Right atrium auricular region (tissue), 2 donors: ENCODE results near the gene USP47. TPM values are rescaled to one million over a fixed set of nuclear protein-coding genes. Genes with fewer than 3 reads are reported as not detected.
A peak's percentile ranks its signal among the peaks of the same experiment; 100 is the strongest.

Experiments
- DNase-seq: peaks from one replicate; pipeline ENCODE4 v3.0.0-alpha.2; 2019; ENCODE audit warnings: low spot score
- H3K27ac ChIP-seq, 2 donors: fragments of 200-600 bp; sonication (generic); 1 replicate in 1 of 2; 2 replicates in 1 of 2; pipeline ENCODE4 v1.5.1; 2016 to 2019
- H3K27me3 ChIP-seq, 2 donors: fragments of 200-600 bp; sonication (generic); one replicate each; pipeline versions ENCODE4 v1.5.1 to v1.6.0; 2017 to 2019
- H3K36me3 ChIP-seq: fragments of 200-600 bp; sonication (generic); one replicate; pipeline ENCODE4 v1.5.1; 2016
- H3K4me1 ChIP-seq, 2 donors: fragments of 200-600 bp; sonication (generic); one replicate each; pipeline versions ENCODE4 v1.5.1 to v1.6.0; 2017 to 2019
- H3K4me3 ChIP-seq, 2 donors: fragments of 200-600 bp; sonication (generic); 1 replicate in 1 of 2; 2 replicates in 1 of 2; pipeline ENCODE4 v1.5.1; 2017 to 2019; ENCODE audit warnings: mild to moderate bottlenecking in 1 of 2, moderate library complexity in 1 of 2
- H3K9me3 ChIP-seq, 2 donors: fragments of 200-600 bp; sonication (generic); one replicate each; pipeline ENCODE4 v1.5.1; 2019
- total RNA-seq, 2 donors: library from RNA; depleted of rRNA; stranded (reverse); fragments of >200 nt; gene quantifications; one replicate each; pipeline ENCODE4 v1.1.0, GENCODE V29; 2016
- TF ChIP-seq, protein P1 (sequence below), 2 donors: fragments of 200-600 bp; sonication (generic); IDR thresholded peaks; one replicate each; pipeline ENCODE4 v1.5.1; 2019; ENCODE audit warnings: antibody characterized with exemption in 2 of 2

Gene USP47
- total RNA-seq, 2 donors from 2014 or later, result 58.7 to 61.3 TPM

GRCh38 chr11:11965656-11966353, 124.0 kb downstream of the USP47 start:
- DNase-seq, result no peak
- Histone ChIP-seq H3K27ac (peak overlapping the region; percentile 73 to 75), H3K4me1 (peaks cover 0 to 98% of the 10 kb centered on the region in 2 donors), H3K36me3 (peaks cover 41% of the 10 kb centered on the region), H3K9me3 (no peaks in the 10 kb centered on the region), H3K4me3 (no peak overlapping the region), H3K27me3 (no peaks in the 10 kb centered on the region)
- TF ChIP-seq, protein P1, sequence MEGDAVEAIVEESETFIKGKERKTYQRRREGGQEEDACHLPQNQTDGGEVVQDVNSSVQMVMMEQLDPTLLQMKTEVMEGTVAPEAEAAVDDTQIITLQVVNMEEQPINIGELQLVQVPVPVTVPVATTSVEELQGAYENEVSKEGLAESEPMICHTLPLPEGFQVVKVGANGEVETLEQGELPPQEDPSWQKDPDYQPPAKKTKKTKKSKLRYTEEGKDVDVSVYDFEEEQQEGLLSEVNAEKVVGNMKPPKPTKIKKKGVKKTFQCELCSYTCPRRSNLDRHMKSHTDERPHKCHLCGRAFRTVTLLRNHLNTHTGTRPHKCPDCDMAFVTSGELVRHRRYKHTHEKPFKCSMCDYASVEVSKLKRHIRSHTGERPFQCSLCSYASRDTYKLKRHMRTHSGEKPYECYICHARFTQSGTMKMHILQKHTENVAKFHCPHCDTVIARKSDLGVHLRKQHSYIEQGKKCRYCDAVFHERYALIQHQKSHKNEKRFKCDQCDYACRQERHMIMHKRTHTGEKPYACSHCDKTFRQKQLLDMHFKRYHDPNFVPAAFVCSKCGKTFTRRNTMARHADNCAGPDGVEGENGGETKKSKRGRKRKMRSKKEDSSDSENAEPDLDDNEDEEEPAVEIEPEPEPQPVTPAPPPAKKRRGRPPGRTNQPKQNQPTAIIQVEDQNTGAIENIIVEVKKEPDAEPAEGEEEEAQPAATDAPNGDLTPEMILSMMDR (IDR thresholded peaks at IDR 0.05), result no peak

- H3K36me3 ChIP-seq, result peaks cover 41% of the 10 kb centered on the region
- H3K4me3 ChIP-seq, result no peak overlapping the region
- no peaks in the 10 kb centered on the region for H3K27me3 ChIP-seq
- H3K4me1 ChIP-seq, result peaks cover 0 to 98% of the 10 kb centered on the region in 2 donors
- peak overlapping the region; percentile 75 to 76 for H3K27ac ChIP-seq
- no peak for DNase-seq
- TF ChIP-seq, protein P1 (IDR thresholded peaks at IDR 0.05), result no peak
- H3K9me3 ChIP-seq, result no peaks in the 10 kb centered on the region
These were observed 124.6 kb downstream of the USP47 start for GRCh38 chr11:11966354-11966741.

DNA sequence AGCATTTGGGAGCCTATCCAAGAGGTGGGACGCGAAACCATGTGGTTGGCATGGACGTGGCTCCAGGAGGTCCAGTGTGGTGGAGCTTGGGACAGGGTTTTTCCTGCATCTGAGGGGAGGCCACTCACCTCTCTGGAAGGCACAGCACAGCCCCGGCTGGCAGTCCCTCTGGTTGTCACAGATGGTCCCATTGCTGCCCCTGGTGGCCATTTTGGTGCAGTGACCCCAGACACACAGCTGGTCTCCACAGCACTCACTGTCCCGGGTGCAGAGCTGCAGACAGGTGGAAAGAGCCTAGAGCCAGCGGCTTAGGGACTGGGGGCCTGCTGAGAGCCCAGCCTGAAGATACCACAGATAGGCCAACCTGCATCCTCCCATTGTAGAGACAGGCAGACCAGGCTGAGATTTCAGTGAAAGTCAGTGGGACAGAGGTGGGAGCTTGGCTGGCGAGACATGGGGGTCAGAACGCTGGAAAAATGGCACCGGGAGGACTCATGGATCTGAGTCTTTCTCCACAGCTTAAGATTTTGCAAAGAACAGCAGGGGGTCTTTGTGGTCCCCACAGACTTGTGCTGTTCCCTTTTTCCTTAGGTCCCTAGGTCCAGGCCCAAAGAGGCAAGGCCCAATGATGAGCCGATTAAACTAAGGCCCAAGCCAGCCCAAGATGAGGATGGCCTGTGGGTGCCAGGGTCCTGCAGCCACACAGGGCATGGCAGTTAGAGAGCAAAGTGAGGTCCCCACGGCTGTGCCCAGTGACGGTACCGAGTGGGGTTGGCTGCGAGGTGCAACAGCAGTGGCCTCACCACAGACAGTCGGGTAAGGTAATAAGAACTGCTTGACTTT, 125.3 kb downstream of the USP47 start:
- Histone ChIP-seq H3K27ac (peak overlapping the region; percentile 75 to 76), H3K9me3 (no peaks in the 10 kb centered on the region), H3K4me3 (no peak overlapping the region), H3K27me3 (no peaks in the 10 kb centered on the region), H3K4me1 (peaks cover 0 to 98% of the 10 kb centered on the region in 2 donors), H3K36me3 (peaks cover 41% of the 10 kb centered on the region)
- TF ChIP-seq, protein P1 (IDR thresholded peaks at IDR 0.05), result peak; percentile 69 to 77
- DNase-seq, result peak; percentile 79

DNA sequence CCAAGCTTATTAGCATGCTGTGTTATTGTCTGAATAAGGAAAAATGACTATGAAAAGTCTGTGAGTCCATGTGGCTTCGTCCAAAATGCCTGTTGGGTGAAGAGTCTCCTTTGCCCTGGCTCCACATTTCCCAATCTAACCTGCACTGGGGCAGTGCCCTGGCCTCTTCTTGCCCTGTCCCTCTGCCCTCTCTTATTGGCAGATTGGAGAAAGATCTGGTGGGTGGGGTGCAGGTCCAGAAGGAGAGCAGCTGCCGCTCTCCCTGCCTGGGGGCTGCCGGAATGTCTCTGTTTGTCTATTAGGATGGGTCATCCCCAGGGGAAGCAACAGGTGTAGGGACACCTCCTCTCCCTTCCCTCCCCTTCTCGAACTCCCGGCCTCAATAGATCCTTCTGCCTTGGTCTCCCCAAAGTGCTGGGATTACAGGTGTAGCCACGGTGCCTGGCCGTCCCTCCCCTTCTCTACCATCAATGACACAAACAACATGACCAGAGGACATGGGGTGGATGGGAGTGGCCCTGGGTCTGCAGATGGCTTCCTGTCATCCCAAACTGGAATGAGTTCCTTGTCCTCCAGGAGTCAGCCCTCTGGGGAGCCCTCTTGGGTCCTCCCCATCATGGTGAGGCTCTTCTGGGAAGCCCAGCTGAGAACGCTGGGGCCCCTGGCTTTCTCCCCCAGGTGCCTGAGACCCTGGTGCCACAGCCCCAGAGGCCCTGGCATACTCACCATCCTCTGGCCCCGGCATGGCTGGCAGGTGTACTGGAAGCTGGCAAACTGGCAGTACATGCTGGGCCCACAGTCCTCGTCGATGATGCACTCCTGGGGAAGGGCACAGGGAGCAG, 126.1 kb downstream of the USP47 start:
- H3K27me3 ChIP-seq, result no peaks in the 10 kb centered on the region
- H3K4me1 ChIP-seq, result peaks cover 0 to 99% of the 10 kb centered on the region in 2 donors
- H3K36me3 ChIP-seq, result peaks cover 34% of the 10 kb centered on the region
- DNase-seq, result no peak
- no peak overlapping the region for H3K4me3 ChIP-seq
- H3K9me3 ChIP-seq, result no peaks in the 10 kb centered on the region
- peak overlapping the region; percentile 76 to 93 for H3K27ac ChIP-seq
- TF ChIP-seq, protein P1 (IDR thresholded peaks at IDR 0.05), result no peak

GRCh38 chr11:11968511-11969280, 126.9 kb downstream of the USP47 start:
- peaks cover 26% of the 10 kb centered on the region for H3K36me3 ChIP-seq
- no peaks in the 10 kb centered on the region for H3K9me3 ChIP-seq
- H3K4me3 ChIP-seq, result no peak overlapping the region
- peaks cover 0 to 100% of the 10 kb centered on the region in 2 donors for H3K4me1 ChIP-seq
- no peaks in the 10 kb centered on the region for H3K27me3 ChIP-seq
- peak overlapping the region; percentile 76 to 93 for H3K27ac ChIP-seq
- no peak for DNase-seq
- TF ChIP-seq, protein P1 (IDR thresholded peaks at IDR 0.05), result no peak
